SK-N-SH (cell line): ENCODE results near the gene CERS6.

Experiments
- CHD2 ChIP-seq: fragments of 150-350 bp; IDR thresholded peaks from 2 replicates; pipeline ENCODE4 v1.6.1; 2018; ENCODE audit warnings: low read length; ENCODE audit not compliant: partially characterized antibody
- CTCF ChIP-seq: fragments of 200-600 bp; sonication (generic); IDR thresholded peaks from 2 replicates; pipeline ENCODE4 v1.6.1; 2017; ENCODE audit warnings: antibody characterized with exemption, mild to moderate bottlenecking, moderate library complexity
- RFX5 ChIP-seq: IDR thresholded peaks from 2 replicates; pipeline ENCODE4 v1.6.1; 2012; ENCODE audit warnings: mild to moderate bottlenecking, improper control_type of control experiment, low read length
- USF2 ChIP-seq: fragments of 150-350 bp; IDR thresholded peaks from 2 replicates; pipeline ENCODE4 v1.6.1; 2017; ENCODE audit warnings: antibody characterized with exemption, low read length, low read depth, borderline replicate concordance
- YY1 ChIP-seq: IDR thresholded peaks from 2 replicates; pipeline ENCODE4 v1.4.0; 2012; ENCODE audit warnings: low read depth, mild to moderate bottlenecking

GRCh38 chr2:168480825-168481585 is 24.9 kb downstream of the CERS6 start:
- TF ChIP-seq CHD2 (no peak), CTCF (no peak), RFX5 (no peak), YY1 (no peak), USF2 (no peak)
